ENCODE results near the gene TAS2R31. TPM values are rescaled to one million over a fixed set of nuclear protein-coding genes. Genes with fewer than 3 reads are reported as not detected.

Gene TAS2R31
- total and polyA plus RNA-seq, 10 of the 15 experiments (the other 5 are each of a cell fraction or from before 2014, with no cell fraction given) = 0.09 to 4.9 (median 0.77) TPM

DNA sequence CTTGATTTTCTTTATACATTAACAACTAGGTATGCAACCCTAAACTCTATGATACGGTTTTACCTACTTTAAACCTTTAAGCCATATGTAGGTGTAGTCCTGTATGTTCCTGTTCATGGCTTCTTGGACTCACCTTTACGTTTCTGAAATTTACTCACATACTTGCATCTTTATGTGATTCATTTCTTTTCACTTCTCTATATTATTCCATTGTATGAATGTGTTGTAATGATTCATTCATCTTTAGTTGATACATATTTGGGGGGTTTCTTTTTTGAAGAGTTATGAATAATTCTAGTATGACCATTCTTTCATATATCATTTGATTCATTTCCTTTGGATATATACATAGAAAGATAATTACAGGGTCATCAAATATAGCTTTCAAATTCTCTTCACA, 42.1 kb downstream of the TAS2R31 start (continued):
- no peak for TF ChIP-seq E2F8 (IDR thresholded peaks at IDR 0.05; ENCODE audit: low read depth, partially characterized antibody)
- TF ChIP-seq, protein P1, sequence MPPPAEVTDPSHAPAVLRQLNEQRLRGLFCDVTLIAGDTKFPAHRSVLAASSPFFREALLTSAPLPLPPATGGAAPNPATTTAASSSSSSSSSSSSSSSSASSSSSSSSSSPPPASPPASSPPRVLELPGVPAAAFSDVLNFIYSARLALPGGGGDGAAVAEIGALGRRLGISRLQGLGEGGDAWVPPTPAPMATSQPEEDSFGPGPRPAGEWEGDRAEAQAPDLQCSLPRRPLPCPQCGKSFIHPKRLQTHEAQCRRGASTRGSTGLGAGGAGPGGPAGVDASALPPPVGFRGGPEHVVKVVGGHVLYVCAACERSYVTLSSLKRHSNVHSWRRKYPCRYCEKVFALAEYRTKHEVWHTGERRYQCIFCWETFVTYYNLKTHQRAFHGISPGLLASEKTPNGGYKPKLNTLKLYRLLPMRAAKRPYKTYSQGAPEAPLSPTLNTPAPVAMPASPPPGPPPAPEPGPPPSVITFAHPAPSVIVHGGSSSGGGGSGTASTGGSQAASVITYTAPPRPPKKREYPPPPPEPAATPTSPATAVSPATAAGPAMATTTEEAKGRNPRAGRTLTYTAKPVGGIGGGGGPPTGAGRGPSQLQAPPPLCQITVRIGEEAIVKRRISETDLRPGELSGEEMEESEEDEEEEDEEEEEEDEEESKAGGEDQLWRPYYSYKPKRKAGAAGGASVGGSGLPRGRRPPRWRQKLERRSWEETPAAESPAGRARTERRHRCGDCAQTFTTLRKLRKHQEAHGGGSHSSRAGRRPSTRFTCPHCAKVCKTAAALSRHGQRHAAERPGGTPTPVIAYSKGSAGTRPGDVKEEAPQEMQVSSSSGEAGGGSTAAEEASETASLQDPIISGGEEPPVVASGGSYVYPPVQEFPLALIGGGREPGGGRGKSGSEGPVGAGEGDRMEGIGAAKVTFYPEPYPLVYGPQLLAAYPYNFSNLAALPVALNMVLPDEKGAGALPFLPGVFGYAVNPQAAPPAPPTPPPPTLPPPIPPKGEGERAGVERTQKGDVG (CRISPR knock-in tag; IDR thresholded peaks at IDR 0.05) = no peak
- TF ChIP-seq, protein P2, sequence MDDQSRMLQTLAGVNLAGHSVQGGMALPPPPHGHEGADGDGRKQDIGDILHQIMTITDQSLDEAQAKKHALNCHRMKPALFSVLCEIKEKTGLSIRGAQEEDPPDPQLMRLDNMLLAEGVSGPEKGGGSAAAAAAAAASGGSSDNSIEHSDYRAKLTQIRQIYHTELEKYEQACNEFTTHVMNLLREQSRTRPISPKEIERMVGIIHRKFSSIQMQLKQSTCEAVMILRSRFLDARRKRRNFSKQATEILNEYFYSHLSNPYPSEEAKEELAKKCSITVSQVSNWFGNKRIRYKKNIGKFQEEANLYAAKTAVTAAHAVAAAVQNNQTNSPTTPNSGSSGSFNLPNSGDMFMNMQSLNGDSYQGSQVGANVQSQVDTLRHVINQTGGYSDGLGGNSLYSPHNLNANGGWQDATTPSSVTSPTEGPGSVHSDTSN (IDR thresholded peaks at IDR 0.05; ENCODE audit: insufficient replicate concordance, low read depth, low read length) = no peak
- no peak for TF ChIP-seq KAT2A (conservative IDR thresholded peaks at IDR 0.05; ENCODE audit: control insufficient read depth, low read depth, low read length)
- TF ChIP-seq ZBTB33 (IDR thresholded peaks at IDR 0.05) = no peak
